D721Med (cell line): Measurements from ENCODE around the gene SMIM20.

Source experiments
- DNase-seq: peaks from one replicate; pipeline ENCODE4 v3.0.0; 2011; ENCODE audit warnings: low spot score; ENCODE audit not compliant: insufficient read length
- FAIRE-seq: peaks from 2 replicates; lab custom pipeline; 2011; peaks lifted over from hg19 to GRCh38; lab: Jason Lieb, UNC
- TF ChIP-seq, protein P1 (sequence below): IDR thresholded peaks from 2 replicates; pipeline ENCODE4 v1.5.1; 2012; ENCODE audit warnings: mild to moderate bottlenecking, control low read depth; ENCODE audit not compliant: insufficient read depth; ENCODE audit errors: missing control alignments

The SMIM20 gene

DNA sequence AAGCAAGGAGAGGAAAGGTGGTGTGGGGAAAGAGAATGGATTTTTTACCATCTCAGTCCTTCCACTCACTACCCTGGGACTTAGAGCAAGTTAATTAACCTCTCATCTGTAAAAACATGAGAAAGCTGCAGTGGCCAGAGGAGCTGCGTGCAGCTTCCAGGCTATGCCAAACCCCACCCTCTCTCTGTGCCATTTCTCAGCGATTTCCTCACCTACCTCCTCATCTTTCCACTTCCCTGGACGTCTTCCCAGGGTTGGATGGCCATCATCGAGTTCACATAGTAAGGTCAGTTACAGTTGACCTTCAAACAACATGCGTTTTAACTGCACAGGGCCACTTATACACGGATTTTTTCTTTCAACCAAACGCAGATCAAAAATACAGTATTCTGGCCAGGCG, 64.3 kb downstream of the SMIM20 start:
- FAIRE-seq (no peak), DNase-seq (no peak)
- TF ChIP-seq, protein P1, sequence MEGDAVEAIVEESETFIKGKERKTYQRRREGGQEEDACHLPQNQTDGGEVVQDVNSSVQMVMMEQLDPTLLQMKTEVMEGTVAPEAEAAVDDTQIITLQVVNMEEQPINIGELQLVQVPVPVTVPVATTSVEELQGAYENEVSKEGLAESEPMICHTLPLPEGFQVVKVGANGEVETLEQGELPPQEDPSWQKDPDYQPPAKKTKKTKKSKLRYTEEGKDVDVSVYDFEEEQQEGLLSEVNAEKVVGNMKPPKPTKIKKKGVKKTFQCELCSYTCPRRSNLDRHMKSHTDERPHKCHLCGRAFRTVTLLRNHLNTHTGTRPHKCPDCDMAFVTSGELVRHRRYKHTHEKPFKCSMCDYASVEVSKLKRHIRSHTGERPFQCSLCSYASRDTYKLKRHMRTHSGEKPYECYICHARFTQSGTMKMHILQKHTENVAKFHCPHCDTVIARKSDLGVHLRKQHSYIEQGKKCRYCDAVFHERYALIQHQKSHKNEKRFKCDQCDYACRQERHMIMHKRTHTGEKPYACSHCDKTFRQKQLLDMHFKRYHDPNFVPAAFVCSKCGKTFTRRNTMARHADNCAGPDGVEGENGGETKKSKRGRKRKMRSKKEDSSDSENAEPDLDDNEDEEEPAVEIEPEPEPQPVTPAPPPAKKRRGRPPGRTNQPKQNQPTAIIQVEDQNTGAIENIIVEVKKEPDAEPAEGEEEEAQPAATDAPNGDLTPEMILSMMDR, result no peak
